Suppressor macrophage treated with lipopolysaccharide for 1 hour (primary cell): ENCODE results near the gene WNT7B.
A peak's percentile ranks its signal among the peaks of the same experiment; 100 is the strongest.

Source experiments
- DNase-seq, 3 donors: peaks; one replicate each; pipeline ENCODE4 v3.0.0-alpha.2; 2020 to 2022

The WNT7B gene

DNA sequence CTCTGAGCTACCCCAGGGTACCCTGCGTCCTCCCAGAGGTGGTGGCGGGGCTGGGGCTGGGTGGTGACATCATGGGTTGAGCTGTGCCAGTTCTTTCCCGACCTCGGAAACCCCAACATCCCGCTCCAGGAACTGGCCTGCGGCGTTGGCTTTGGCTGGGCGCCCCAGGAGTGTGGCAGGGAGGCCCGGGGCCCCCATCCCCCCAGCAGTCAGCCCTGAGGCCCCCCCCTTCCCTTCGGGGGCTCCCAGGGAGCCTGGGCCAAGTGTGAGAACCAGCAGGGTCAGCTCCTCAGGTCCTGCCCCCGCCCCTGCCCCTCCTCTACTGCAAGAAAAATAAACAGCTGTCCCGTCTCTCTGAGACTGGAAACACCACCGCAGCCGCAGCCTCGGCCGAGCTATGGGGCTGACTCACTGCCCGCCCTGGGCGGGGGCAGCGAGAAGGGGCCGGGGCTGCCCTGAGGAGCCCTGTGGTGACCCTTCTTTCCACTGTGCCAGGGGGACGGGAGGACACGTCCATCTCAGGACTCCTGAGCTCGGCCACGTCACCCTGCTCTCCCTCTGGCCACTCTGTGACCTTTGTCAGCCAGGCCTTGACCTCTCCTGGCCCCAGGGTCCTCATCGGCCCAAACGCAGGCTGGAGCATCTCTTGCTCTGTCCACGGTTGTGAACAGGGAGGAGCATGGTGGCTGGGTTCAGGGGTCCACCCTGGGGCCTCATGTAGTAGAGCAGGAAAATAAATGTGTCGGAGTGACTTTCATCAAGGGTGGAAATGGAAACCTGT is 73.4 kb downstream of the WNT7B start:
- peak; percentile 31 to 55 (median 33) for DNase-seq

DNA sequence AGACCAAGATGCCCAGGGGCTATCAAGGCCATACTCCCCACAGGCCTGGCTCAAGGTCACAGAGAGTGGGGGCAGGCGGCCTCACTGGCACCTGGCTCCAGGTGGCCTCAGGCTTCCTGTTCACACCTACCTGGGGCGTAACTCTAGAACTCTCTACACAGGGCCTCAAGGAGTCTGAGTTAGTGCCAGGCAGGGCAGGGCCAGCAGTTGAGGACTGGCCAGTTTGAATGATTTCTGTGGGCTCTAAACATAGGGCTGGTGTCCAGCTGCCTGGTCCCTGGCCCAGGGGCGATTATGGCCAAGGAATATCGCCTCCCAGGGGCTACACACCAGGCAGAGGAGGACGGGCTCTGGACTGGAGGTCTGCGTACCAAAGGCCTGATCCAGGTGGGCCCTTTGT is 79.2 kb downstream of the WNT7B start:
- DNase-seq, result no peak

DNA sequence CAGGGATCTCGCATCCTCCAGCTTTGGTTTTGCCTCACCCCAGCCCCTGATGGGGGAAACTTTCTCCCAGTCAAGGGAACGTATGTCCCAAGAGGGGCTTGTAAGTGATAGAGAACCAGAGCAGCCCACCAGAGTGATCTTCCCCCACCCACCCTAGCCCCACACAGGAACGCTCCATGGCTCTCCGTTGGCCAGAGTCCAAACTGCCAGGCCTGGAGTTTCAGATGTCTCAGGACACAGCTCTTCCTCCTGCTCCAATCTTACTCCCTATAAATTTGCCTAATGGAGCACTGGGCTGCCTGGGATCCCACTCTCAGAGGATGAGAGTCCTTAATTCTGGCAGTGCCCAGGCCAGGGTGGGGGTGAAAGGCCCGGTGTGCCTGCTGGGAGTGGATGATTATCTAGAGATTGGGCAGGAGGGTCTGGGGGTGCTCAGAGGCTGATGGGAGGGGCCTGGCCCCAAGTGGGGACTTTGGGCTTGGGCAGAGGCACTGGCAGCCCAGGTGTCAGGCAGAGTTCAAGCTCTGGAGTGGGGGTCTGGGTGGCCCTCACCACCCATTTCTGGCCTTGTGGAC is 79.9 kb downstream of the WNT7B start:
- DNase-seq, result no peak

DNA sequence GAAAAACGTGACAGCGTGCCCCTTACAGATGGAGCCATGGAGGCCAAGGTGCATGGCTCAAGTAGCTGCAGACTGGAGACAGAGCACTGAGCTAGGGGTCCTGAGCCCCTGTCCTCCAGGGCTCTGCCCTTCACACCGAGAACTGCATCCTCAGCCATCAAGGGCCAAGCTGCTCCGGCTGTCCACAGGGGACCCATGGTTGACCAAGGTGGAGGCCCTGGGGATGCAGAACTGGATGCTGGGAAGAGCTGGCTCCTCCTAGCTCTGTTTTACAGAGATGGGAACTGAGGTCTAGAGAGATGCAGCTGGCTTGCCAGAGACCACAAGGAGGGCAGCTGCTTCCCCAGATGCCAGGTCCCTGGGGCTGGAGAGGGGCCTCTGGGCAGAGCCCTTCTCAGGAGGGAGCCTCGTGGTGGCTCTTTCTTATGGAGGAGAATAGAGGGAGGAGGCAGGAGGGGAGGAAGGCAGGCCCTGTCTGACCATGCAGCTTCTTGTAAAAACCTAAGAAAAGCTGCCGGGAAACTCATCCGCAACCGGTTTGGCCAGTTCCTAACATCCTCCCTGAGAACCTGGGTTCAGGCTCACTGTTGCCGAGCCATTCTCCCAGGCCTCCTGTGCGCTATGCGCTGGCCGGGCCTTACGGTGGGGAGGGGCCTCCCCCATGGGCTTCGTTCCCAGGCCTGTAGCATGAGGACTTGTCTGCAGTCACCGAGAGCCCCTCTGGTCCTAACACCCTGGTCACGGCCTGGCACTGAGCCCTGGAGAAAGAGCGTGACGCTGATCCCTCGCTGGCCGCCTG is 80.6 kb downstream of the WNT7B start:
- no peak for DNase-seq

DNA sequence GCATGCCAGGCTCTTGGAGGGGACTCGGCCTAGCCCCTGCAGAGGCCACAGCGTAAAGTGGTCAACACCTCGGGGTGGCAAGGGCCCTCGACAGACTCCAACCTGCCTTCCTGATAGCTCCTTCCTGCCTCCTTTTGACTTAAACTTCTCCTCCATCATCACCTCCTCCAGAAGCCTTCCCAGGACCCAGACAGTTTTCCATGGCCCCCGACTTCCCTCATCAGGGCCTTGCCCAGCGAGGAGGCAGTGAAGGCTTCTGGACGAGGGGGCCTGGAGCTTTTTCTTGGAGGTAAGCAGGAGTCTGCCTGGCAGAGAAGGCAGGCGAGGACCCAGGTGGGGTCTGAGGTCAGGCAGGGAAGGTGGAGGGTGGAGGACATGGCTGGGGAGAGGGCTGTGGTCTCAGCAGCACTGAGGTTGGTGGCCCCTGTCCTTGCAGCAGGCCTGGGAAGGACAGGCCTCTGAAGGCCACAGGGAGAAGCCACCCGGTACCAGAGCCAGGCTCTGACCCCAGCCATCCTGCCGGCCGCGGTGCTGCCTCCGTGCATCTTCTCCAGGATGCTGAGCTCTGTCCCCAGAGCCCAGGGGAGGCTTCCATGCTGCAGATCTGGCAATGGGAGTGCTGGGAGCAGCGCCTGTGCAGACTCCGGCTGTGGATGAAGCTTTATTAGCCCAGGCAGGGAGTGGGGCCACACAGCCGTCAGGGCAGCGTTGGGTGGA is 81.4 kb downstream of the WNT7B start:
- no peak for DNase-seq

DNA sequence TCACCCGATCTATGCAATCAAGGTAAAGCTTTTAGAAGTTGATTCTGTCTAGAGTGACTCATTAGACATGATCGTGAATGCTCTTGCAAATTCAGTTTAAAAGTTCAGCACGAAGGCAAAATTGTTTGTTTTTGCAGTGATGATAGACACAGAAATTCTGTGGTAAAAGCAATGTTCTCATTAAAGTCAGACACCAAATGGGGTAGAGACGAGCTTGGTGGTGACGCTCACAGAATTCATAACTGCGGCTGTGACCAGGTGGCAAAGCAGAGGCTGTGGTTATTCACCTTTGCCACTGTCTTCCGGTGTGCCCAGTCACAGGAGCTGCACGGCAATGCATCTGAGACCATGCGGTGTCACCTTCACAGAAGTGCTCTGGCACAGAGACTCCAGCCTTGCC is 83.4 kb downstream of the WNT7B start:
- DNase-seq, result no peak

DNA sequence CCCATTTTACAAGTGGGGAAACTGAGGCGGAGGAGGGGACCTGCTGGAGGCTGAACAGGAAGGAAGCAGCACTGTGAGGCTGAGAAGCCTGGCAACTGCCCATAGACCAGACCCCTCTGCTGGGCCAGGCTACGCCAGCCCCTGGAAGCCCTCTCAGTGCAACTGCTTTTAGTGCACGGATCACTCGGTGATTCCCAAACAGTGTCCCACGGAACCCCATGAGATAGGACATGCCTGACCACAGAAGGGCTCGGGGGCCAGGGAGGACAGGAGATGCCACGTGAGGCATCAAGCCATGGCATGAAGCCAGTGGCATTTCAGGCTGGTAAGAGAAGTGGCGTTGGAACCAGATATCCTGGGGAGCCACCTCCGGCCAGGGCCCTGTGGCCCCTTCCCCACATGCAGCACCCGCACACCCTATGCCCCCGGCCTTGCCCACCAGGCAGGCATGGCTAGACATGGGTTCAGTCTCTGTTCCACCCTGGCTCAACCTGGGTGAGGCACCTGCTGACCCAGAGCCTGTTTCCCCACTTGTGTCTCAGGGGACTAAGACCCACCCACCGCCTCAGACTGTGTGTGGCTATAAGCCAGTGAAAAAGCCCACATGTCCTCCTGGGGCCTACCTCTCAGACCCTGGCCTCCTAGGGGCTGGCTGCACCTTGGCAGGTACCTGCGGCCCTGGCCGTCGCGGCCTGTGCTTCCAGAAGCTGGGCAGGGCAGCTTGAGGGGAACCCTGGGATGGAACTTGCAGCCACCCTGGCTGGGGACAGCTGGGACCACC is 84.1 kb downstream of the WNT7B start:
- DNase-seq, result no peak

DNA sequence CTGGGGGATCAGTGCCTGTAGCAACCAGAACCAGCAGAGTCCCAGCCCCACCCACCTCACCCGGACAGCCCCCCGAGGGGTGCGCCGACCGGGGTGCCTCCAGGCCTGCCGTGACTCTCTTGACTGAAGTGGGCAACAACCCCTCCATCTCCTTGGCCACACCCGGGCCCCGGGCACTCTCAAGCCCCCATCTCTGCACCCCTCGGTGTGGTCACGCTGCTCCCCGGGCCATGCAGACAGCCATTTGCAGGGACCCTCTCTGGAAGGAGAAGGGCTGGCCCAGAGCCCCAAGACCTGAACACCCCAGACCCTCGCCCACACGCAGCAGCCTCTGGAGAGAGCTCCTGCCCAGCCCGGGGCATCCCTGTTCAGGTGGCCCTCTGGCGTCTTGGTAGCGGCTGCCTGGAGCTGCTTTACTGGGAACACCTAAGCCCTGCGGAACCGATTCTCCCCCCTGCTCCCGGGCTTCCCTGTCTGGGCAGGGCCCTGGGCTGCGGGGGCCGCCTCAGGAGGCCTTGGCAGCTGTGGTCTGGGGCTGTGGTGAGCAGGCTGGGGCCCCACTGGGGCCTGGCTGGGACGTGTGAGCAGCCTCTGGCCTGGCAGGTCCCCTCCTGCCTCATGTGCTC is 84.9 kb downstream of the WNT7B start:
- no peak for DNase-seq

DNA sequence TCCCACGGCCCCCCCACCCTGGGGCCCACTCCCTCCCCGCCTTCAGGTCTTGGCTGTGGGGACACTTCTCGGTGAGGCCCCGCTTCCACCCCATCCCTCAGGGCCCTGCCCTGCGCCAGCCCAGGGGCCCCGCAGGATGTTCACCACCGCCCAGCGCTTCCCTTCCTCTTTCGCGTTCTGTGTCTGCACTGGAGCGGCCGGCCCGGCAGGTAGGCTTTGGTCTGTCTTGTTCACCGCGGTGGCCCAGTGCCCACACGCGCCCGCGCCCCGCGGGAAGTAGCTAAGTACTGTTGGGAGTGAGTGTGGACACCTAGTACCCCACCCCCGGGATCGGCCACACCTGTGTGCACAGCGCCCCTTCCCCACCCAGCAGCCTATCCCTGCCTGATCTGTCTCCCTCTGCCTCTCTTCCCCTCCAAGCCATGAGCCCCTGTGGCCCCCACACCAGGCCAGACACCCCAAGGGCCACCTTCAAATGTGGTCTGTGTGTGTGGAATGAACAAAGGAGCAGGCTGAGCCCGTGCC is 85.4 kb downstream of the WNT7B start:
- no peak for DNase-seq

DNA sequence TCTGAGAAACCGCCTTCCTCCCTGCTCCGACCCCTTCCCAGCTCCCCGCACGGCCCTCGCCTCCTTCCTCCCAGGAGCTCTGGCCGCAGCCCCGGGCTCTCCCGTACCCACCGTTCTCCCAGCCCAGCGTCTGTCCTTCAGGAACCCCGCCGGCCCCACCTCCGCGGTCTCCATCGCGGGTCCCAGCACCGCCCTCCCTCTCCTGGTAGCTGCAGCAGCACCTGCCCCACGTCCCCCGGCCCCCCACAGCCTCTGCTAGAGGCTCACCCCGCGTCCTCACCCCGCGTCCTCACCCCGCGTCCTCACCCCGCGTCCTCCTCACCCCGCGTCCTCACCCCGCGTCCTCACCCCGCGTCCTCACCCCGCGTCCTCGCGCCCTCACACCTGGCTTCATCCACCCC is 85.9 kb downstream of the WNT7B start:
- no peak for DNase-seq

DNA sequence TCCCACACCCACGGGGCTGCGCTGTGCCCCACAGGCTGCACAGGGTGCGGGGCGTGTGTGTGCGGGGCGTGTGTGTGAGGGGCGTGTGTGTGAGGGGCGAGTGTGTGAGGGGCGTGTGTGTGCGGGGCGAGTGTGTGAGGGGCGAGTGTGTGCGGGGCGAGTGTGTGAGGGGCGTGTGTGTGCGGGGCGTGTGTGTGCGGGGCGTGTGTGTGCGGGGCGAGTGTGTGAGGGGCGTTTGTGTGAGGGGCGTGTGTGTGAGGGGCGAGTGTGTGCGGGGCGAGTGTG is 86.7 kb downstream of the WNT7B start:
- no peak for DNase-seq

DNA sequence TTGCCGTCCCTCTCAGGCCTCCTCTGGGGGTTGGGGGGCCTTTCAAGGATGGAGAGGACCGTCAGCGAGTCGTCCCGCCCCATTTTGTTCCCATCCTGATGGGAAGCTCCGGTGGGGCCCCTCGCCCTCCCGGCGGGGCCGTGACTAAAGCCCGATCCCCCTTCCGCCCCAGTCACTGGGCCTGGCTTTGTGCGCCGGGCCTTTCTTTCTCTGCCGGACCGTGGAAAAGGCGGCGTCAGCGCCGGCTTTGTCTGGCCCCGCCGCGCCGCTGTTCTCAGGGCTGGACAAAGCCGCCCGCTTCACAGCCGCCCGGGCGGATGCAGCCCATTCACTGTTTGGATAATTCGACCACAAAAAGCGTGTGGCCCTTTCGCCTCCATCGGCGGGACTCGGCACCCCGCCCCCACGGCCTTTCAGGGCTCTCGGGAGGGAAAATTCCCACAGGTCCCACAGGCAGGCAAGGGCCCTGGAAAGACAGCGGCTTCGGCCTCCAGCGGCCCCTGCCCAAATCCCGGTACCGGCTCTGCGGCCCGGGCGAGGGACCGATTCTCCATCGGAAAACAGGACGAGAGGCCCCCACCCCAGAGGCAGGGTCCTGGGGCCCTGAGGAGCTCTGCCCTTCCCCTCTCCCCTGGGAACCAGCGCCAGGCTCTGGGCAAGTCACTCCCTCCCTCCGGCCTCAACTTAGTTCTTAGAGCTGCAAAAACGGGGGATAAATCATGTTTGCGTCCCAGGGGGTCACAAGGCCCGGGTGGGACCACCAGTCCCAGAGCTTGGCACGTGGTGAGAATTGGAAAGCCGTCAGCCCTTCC is 87.2 kb downstream of the WNT7B start:
- no peak for DNase-seq

DNA sequence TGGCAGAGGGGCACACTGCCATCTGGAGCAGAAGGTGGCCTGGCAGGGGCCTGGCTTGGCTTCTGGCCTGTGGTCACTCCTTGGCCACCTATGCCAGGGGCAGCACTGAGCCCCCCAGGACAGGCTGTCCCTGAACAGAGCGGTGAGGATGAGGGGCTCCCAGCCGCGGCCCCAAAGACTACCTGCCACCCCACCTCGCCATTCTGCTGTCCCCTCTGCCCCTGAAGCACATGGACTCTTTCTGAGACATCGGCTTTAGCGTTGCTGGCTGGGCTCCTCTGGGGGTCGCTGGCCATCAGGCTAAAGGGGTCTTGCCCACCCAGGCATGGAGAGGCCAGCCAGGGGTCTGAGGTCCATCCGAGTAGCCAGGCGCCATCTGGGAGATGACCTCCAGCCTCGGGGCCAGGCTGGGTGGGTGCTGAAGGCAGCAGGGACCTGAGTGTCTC is 87.8 kb downstream of the WNT7B start:
- no peak for DNase-seq

DNA sequence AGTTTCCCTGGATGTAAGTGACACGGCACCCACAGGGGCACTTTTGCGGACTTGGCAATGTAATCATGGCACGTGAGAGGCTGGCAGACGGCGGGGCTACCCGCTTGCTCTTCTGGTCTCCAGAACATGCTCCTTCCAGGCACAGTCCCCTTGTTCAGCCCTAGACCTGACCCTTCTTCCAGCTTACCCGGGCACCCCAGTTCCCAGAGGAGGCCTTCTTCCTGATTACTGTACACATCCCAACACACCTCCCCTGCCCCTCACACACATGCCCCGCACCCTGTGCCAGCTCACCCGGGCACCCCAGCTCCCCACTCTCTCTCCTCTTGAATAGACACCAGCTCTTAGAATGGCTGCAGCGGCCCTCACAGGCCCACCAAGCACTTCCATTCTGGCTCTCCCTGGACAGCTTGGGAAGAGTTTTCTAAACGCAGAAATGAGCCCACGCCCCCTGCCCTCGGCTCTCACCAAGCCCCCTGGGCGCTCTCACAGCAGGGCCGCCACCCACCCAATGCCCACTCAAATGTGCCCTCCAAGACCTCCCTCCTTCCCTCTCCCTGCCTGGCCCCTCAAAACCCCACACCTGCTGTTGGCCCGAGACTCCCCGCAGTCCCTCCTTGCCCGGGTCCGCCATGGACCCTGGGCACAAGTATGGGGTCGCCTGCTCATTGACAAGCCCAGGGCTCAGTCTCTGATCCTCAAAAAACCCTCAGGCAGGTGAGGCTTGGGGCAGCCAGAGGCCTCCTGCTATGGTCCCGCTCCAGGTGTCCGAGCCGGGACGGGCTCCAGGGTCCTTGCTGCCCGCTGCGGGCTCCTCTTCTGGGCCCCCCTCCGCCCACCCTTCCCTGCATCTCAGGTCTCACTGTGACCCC is 88.5 kb downstream of the WNT7B start:
- no peak for DNase-seq

DNA sequence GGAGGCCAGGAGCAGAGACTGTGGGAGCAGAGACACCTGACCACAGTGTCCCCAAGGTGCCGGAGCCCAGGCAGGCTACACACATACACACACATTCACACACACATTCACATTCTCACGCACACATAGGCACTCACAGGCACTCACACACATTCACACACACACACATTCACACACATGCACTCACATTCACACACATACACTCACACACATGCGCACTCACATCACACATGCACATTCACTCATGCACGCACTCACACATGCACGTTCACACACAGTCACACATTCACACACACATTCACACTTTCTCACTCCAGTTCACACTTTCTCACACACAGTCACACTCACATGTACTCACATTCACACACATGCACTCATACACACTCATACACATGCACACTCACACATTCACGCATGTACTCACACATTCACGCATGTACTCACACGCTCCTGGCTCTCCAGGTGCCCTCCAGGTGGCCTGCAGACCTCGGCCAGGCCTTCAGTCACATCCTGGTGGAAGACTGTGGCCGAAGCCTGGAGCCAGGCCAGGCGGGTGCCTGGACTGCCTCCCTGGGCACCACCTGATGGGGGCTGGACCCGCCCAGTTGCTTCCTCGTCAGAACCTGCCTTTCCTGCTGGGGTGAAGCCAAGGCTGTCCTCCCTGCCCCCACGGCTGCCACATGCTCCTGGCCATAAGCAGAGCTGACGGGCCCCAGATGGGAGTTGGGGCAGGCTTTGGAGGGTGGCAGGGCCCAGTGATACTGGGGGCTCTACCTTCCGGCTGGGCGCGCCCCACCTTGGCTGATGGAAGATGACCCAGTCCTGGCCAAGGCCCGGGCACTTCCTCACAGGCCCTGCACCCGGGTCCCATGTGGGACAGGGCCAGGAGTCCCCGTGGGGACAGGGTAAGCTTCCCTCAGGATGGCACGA is 89.5 kb downstream of the WNT7B start:
- no peak for DNase-seq

DNA sequence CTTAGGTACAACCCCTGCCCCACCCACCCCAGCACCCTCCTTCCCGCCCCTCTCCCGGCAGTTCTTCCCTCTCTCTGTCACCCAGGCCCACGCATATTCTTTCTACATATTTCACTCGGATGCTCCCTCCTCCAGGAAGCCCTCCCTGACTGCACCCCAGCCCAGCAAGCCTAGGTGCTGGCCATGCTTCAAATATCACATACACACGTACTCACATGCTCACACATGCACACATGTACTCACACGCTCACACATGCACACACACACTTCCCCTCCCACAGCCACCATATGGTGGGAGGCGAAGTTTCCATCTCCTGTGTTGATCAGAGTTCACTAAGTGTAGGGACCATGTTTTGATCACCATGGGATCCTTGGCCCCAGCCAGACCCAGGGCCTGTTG is 90.4 kb downstream of the WNT7B start:
- no peak for DNase-seq

DNA sequence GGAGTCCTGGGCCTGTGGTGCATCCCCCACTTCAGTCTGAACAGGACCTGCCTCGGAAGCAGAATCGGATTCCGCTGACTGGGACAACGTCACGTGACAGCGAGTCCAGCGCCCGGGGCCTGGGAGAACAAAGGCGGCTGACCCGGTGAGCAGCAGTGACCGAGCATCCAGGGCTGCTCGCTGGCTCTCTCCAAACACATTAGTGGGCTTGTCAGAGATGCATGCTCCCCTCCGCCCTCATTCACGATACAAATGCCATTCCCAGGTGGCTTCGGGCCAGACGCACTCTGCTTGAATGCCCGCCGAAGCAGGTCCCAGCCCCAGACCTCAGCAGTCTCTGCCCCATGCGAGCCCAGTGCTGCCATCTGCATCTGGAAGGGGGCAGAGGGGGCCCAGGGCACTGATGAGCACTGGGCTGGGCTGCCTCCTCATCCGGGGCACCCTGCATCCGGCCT is 91.0 kb downstream of the WNT7B start:
- DNase-seq, result no peak

DNA sequence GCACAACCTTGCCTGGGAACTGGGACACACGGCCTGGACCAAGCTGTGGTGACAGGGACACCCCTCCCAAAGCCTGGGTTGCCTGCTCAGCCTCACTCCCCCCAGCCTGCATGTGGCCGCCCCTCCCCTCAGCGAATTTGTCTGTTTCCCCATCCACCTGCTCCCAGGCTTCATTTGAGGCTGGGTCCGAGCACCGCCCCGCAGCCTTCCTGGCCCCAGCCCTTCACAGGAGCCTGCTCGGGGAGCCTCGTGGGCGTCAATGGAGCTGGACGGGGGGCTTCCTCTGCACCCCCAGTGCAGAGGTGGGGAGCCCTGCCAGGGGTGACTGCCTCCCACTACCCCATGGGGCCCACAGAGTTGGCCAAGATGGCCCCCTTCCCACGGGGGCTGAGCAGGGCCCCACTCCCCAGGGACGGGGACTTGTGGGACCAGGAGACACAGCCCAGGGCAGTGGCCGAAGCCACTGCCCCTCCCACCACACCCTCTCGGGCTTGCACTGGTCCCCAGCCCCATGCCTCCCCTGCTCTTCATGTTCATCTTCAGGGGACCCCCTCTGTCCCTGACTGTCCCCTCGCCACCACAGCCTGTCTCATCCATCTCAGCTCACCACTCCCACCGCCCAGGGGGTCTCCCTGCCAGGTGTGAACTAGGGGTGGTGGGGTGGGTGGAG is 91.7 kb downstream of the WNT7B start:
- DNase-seq, result no peak
